Gastrocnemius medialis (tissue), 4 donors: ENCODE data around the gene NETO1.

Experiments
- POLR2A ChIP-seq, 2 donors: fragments of 450-650 bp; IDR thresholded peaks; one replicate each; pipeline ENCODE4 v1.6.1; 2017; ENCODE audit warnings: antibody characterized with exemption in 2 of 2, mild to moderate bottlenecking in 2 of 2, moderate library complexity in 2 of 2
- TF ChIP-seq, protein P1 (sequence below), 5 experiments: fragments of 450-650 bp in 3 of 5; fragments of 200-600 bp in 2 of 5; sonication (generic) in 2 of 5; IDR thresholded peaks in 4 of 5; conservative IDR thresholded peaks in 1 of 5; 1 replicate in 4 of 5; 2 replicates in 1 of 5; pipeline ENCODE4 v1.5.1; 2016 to 2019; ENCODE audit warnings: antibody characterized with exemption in 5 of 5, mild to moderate bottlenecking in 3 of 5, moderate library complexity in 3 of 5

- TF ChIP-seq, protein P1, sequence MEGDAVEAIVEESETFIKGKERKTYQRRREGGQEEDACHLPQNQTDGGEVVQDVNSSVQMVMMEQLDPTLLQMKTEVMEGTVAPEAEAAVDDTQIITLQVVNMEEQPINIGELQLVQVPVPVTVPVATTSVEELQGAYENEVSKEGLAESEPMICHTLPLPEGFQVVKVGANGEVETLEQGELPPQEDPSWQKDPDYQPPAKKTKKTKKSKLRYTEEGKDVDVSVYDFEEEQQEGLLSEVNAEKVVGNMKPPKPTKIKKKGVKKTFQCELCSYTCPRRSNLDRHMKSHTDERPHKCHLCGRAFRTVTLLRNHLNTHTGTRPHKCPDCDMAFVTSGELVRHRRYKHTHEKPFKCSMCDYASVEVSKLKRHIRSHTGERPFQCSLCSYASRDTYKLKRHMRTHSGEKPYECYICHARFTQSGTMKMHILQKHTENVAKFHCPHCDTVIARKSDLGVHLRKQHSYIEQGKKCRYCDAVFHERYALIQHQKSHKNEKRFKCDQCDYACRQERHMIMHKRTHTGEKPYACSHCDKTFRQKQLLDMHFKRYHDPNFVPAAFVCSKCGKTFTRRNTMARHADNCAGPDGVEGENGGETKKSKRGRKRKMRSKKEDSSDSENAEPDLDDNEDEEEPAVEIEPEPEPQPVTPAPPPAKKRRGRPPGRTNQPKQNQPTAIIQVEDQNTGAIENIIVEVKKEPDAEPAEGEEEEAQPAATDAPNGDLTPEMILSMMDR (IDR thresholded peaks at IDR 0.05 in 4 of 5, conservative IDR thresholded peaks at IDR 0.05 in 1 of 5) = no peak
- no peak for TF ChIP-seq POLR2A (IDR thresholded peaks at IDR 0.05)
These were observed 3.3 kb upstream of the NETO1 start for GRCh38 chr18:72871091-72871490.
